GM19463 (cell line): ENCODE results near the gene GARNL3.

Experiments
- ATAC-seq: cut with Tn5 transposase; IDR thresholded peaks from one replicate; pipeline ENCODE4 v1.9.1; 2021; ENCODE audit warnings: mild to moderate bottlenecking, moderate library complexity; ENCODE audit not compliant: unreplicated experiment

The GARNL3 gene

GRCh38 chr9:127382541-127382940, 118.0 kb downstream of the GARNL3 start:
- no peak for ATAC-seq

GRCh38 chr9:127384016-127384730, 119.6 kb downstream of the GARNL3 start:
- ATAC-seq: no peak

- ATAC-seq: no peak
Measured at GRCh38 chr9:127384901-127385300, 120.3 kb downstream of the GARNL3 start.

- ATAC-seq: no peak
Measured at GRCh38 chr9:127386249-127386648, 121.7 kb downstream of the GARNL3 start.

- ATAC-seq: no peak
Measured at GRCh38 chr9:127386981-127387380, 122.4 kb downstream of the GARNL3 start.

GRCh38 chr9:127388037-127388855, 123.7 kb downstream of the GARNL3 start:
- ATAC-seq: peak; percentile 80

GRCh38 chr9:127388856-127389238, 124.3 kb downstream of the GARNL3 start:
- no peak for ATAC-seq

GRCh38 chr9:127389381-127390247, 125.0 kb downstream of the GARNL3 start:
- ATAC-seq: no peak

GRCh38 chr9:127390248-127390545, 125.6 kb downstream of the GARNL3 start:
- no peak for ATAC-seq

GRCh38 chr9:127390563-127390962, 126.0 kb downstream of the GARNL3 start:
- no peak for ATAC-seq

GRCh38 chr9:127392166-127392565, 127.6 kb downstream of the GARNL3 start:
- no peak for ATAC-seq

- ATAC-seq: no peak
Measured at GRCh38 chr9:127392976-127393375, 128.4 kb downstream of the GARNL3 start.

GRCh38 chr9:127393645-127394044, 129.1 kb downstream of the GARNL3 start:
- ATAC-seq: no peak

- no peak for ATAC-seq
Measured at GRCh38 chr9:127395497-127396252, 131.1 kb downstream of the GARNL3 start.

GRCh38 chr9:127396253-127396807, 131.8 kb downstream of the GARNL3 start:
- no peak for ATAC-seq

- peak; percentile 95 for ATAC-seq
Measured at GRCh38 chr9:127396808-127397645, 132.5 kb downstream of the GARNL3 start, which contains the start of gene SLC2A8. Gene SLC2A8 (plus strand): TSS chr9:127397169. CDS start chr9:127397231, 62 bp downstream.

- no peak for ATAC-seq
Measured at GRCh38 chr9:127397646-127398274, 133.2 kb downstream of the GARNL3 start.

GRCh38 chr9:127398275-127398647, 133.7 kb downstream of the GARNL3 start:
- no peak for ATAC-seq
